BLaER1 (cell line): ENCODE measurements around the gene SPDYE2.
"Not testable (repeated sequence)": the region's sequence is repeated elsewhere in the genome, so short reads cannot be mapped to it uniquely, and the experiment has no call there.

Experiments
- H3K27ac ChIP-seq: shearing (Covaris generic); formaldehyde crosslinking; 2 replicates; pipeline ENCODE4 v1.8.1; 2022
- H3K27me3 ChIP-seq: shearing (Covaris generic); formaldehyde crosslinking; 2 replicates; pipeline ENCODE4 v1.8.1; 2022
- H3K36me3 ChIP-seq: shearing (Covaris generic); formaldehyde crosslinking; 2 replicates; pipeline ENCODE4 v1.8.1; 2022
- H3K4me1 ChIP-seq: shearing (Covaris generic); formaldehyde crosslinking; 2 replicates; pipeline ENCODE4 v1.8.1; 2022
- H3K4me2 ChIP-seq: shearing (Covaris generic); formaldehyde crosslinking; 2 replicates; pipeline ENCODE4 v1.8.1; 2022
- H3K4me3 ChIP-seq: shearing (Covaris generic); formaldehyde crosslinking; 2 replicates; pipeline ENCODE4 v1.8.1; 2022
- H3K9ac ChIP-seq: shearing (Covaris generic); formaldehyde crosslinking; 2 replicates; pipeline ENCODE4 v1.8.1; 2022
- H3K9me3 ChIP-seq: shearing (Covaris generic); formaldehyde crosslinking; 2 replicates; pipeline ENCODE4 v1.8.1; 2022
- H4K20me1 ChIP-seq: shearing (Covaris generic); formaldehyde crosslinking; 2 replicates; pipeline ENCODE4 v1.8.1; 2022

SPDYE2 gene

GRCh38 chr7:102609734-102610133 lies 58.7 kb downstream of the SPDYE2 start:
- H3K4me3 ChIP-seq, result not testable (repeated sequence)

GRCh38 chr7:102610441-102610840 lies 59.4 kb downstream of the SPDYE2 start:
- not testable (repeated sequence) for H3K27me3 ChIP-seq, H3K9ac ChIP-seq, H4K20me1 ChIP-seq, H3K27ac ChIP-seq, H3K36me3 ChIP-seq, H3K4me2 ChIP-seq, H3K9me3 ChIP-seq, H3K4me3 ChIP-seq
- peaks cover 13% of the 10 kb centered on the region for H3K4me1 ChIP-seq

More at GRCh38 chr7:102609734-102610133, 58.7 kb downstream of the SPDYE2 start:
- H3K9me3 ChIP-seq, H3K36me3 ChIP-seq, H3K4me2 ChIP-seq, H3K27ac ChIP-seq, H3K9ac ChIP-seq, H4K20me1 ChIP-seq, H3K27me3 ChIP-seq: not testable (repeated sequence)
- peaks cover 13% of the 10 kb centered on the region for H3K4me1 ChIP-seq

GRCh38 chr7:102611013-102611674 lies 60.1 kb downstream of the SPDYE2 start:
- H3K4me3 ChIP-seq, H3K36me3 ChIP-seq, H3K9me3 ChIP-seq, H3K9ac ChIP-seq, H4K20me1 ChIP-seq, H3K27me3 ChIP-seq, H3K4me2 ChIP-seq, H3K27ac ChIP-seq: not testable (repeated sequence)
- peaks cover 13% of the 10 kb centered on the region for H3K4me1 ChIP-seq

GRCh38 chr7:102611675-102612325 lies 60.8 kb downstream of the SPDYE2 start:
- Histone ChIP-seq H3K4me2 (peak overlapping the region; percentile 49; the same call in 1 of the 2 replicates), H3K4me1 (peaks cover 13% of the 10 kb centered on the region)
- H3K4me3 ChIP-seq, H4K20me1 ChIP-seq, H3K9me3 ChIP-seq, H3K36me3 ChIP-seq, H3K27ac ChIP-seq, H3K9ac ChIP-seq, H3K27me3 ChIP-seq: not testable (repeated sequence)
